Ascending aorta (tissue), 2 donors: Measurements from ENCODE around the gene CDYL. TPM values are rescaled to one million over a fixed set of nuclear protein-coding genes. Genes with fewer than 3 reads are reported as not detected.

Source experiments
- DNase-seq, 2 donors: peaks; one replicate each; pipeline ENCODE4 v3.0.0-alpha.2; 2019; ENCODE audit warnings: low spot score in 2 of 2
- H3K27ac ChIP-seq, 2 donors: fragments of 200-600 bp; sonication (generic); one replicate each; pipeline ENCODE4 v1.5.1; 2016 to 2017; ENCODE audit warnings: mild to moderate bottlenecking in 1 of 2
- H3K27me3 ChIP-seq: fragments of 200-600 bp; sonication (generic); one replicate; pipeline ENCODE4 v1.5.1; 2017
- H3K36me3 ChIP-seq, 2 donors: fragments of 200-600 bp; sonication (generic); one replicate each; pipeline ENCODE4 v1.5.1; 2016
- H3K4me1 ChIP-seq, 2 donors: fragments of 200-600 bp; sonication (generic); one replicate each; pipeline ENCODE4 v1.5.1; 2016 to 2017; ENCODE audit warnings: mild to moderate bottlenecking in 1 of 2
- H3K4me3 ChIP-seq, 2 donors: fragments of 200-600 bp; sonication (generic); one replicate each; pipeline ENCODE4 v1.5.1; 2016 to 2017; ENCODE audit warnings: mild to moderate bottlenecking in 1 of 2
- H3K9me3 ChIP-seq, 2 donors: fragments of 200-600 bp; sonication (generic); one replicate each; pipeline ENCODE4 v1.5.1; 2016
- intact Hi-C: fragments of 100-400 bp; cut with DNase I; formaldehyde crosslinking; loops from one replicate; pipeline ENCODE4 v1.15.1; 2023
- total RNA-seq: library from RNA; depleted of rRNA; stranded (reverse); fragments of >200 nt; gene quantifications from one replicate; pipeline ENCODE4 v1.1.0, GENCODE V29; 2016
- TF ChIP-seq, protein P1 (sequence below), 3 experiments: fragments of 200-600 bp in 2 of 3; fragments of 450-650 bp in 1 of 3; sonication (generic) in 2 of 3; IDR thresholded peaks; one replicate each; pipeline ENCODE4 v1.5.1; 2016 to 2019; ENCODE audit warnings: antibody characterized with exemption in 3 of 3, mild to moderate bottlenecking in 1 of 3, moderate library complexity in 1 of 3

CDYL gene
- total RNA-seq, 1 donor from 2014 or later = 73.7 TPM

DNA sequence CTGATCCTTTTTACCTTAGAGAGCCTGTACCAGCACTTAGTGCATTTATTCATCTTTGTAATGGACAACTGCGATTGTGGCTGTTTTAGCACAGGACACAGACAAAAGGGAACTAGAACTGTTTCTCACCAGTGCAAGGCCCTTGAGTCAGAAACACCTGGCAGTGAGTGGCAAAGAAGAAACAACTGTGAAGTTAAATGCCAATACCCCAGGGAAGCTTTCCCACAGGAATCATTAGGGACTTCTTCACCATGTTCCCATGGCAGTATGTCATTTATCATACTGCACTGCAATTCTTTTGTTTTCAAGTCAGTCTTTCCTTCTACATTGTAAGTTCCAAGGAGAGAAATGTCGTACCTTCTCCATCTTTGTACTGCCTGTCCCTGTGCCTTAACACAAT, 28.6 kb upstream of the CDYL start:
- Histone ChIP-seq H3K4me3 (no peak overlapping the region), H3K27me3 (no peaks in the 10 kb centered on the region), H3K9me3 (no peaks in the 10 kb centered on the region), H3K36me3 (no peaks in the 10 kb centered on the region), H3K27ac (no peak overlapping the region), H3K4me1 (no peaks in the 10 kb centered on the region)
- intact Hi-C loops = no loop called here
- TF ChIP-seq, protein P1, sequence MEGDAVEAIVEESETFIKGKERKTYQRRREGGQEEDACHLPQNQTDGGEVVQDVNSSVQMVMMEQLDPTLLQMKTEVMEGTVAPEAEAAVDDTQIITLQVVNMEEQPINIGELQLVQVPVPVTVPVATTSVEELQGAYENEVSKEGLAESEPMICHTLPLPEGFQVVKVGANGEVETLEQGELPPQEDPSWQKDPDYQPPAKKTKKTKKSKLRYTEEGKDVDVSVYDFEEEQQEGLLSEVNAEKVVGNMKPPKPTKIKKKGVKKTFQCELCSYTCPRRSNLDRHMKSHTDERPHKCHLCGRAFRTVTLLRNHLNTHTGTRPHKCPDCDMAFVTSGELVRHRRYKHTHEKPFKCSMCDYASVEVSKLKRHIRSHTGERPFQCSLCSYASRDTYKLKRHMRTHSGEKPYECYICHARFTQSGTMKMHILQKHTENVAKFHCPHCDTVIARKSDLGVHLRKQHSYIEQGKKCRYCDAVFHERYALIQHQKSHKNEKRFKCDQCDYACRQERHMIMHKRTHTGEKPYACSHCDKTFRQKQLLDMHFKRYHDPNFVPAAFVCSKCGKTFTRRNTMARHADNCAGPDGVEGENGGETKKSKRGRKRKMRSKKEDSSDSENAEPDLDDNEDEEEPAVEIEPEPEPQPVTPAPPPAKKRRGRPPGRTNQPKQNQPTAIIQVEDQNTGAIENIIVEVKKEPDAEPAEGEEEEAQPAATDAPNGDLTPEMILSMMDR (IDR thresholded peaks at IDR 0.05) = no peak
- no peak for DNase-seq

DNA sequence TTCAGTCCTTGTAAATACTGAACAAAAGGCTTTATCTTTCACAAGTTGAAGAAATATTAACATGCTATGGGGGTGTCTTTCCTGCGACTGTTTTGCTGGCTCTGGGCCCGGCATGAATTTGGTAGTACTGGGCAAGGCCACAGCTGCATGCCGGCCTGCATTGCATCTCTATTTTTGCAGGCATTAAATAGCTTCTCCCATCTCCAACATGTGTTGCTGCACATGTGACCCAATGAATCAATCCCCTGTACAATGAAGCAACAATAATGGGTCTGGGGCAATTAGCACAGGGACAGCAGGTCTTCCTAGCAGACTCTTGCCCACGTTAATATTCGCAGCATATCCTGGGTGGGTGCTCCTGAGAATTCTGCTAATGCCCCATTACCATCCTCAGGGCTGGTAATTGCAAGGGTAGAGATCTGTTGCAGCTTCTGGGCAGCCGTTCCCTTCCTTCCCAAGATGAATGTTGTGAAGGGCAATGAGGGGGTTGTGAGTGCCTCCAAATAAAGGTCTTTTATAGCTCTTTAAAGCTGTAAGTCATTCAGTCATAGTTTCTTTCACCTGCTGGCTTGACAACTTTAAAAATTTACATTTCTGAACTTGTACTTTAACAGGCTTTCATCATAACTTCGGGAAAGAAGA, 24.3 kb upstream of the CDYL start:
- no peaks in the 10 kb centered on the region for H3K9me3 ChIP-seq
- H3K27me3 ChIP-seq = no peaks in the 10 kb centered on the region
- TF ChIP-seq, protein P1 (IDR thresholded peaks at IDR 0.05) = no peak
- no peak overlapping the region for H3K4me3 ChIP-seq
- no peaks in the 10 kb centered on the region for H3K4me1 ChIP-seq
- no peak overlapping the region for H3K27ac ChIP-seq
- no peak for DNase-seq
- intact Hi-C loops = no loop called here
- H3K36me3 ChIP-seq = no peaks in the 10 kb centered on the region

GRCh38 chr6:4756247-4756646, 20.0 kb upstream of the CDYL start:
- no peak for DNase-seq
- no peaks in the 10 kb centered on the region for H3K36me3 ChIP-seq
- H3K9me3 ChIP-seq = no peaks in the 10 kb centered on the region
- TF ChIP-seq, protein P1 (IDR thresholded peaks at IDR 0.05) = no peak
- H3K27me3 ChIP-seq = no peaks in the 10 kb centered on the region
- H3K27ac ChIP-seq = no peak overlapping the region
- intact Hi-C loops = no loop called here
- no peak overlapping the region for H3K4me3 ChIP-seq
- no peaks in the 10 kb centered on the region for H3K4me1 ChIP-seq

GRCh38 chr6:4759997-4760396, 16.2 kb upstream of the CDYL start:
- peaks cover 9 to 12% of the 10 kb centered on the region in 2 donors for H3K9me3 ChIP-seq
- H3K27ac ChIP-seq = no peak overlapping the region
- no peaks in the 10 kb centered on the region for H3K27me3 ChIP-seq
- H3K36me3 ChIP-seq = no peaks in the 10 kb centered on the region
- TF ChIP-seq, protein P1 (IDR thresholded peaks at IDR 0.05) = no peak
- no peak overlapping the region for H3K4me3 ChIP-seq
- no peaks in the 10 kb centered on the region for H3K4me1 ChIP-seq
- intact Hi-C loops = no loop called here
- DNase-seq = no peak

DNA sequence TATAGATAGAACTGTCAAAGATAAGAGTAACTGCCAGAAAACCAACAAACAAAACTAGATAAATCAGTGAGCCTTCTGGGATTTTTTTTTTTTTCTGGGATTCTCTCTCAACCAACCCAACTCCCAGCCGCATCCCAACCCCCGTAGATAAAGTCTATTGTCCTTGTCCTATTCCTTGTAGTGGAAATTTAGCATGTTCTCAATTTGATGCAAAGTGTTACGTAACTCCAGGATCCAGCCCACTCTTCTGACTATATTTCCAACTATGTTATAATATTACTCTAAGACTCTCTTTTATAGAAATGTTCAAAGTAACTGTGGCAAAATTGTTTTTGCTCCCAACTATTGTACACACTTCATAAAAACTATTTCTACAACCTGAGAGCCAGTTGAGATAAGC, 15.4 kb upstream of the CDYL start:
- Histone ChIP-seq H3K27ac (no peak overlapping the region), H3K9me3 (peaks cover 9 to 19% of the 10 kb centered on the region in 2 donors), H3K36me3 (no peaks in the 10 kb centered on the region), H3K4me3 (no peak overlapping the region), H3K27me3 (no peaks in the 10 kb centered on the region), H3K4me1 (no peaks in the 10 kb centered on the region)
- intact Hi-C loops = no loop called here
- TF ChIP-seq, protein P1 (IDR thresholded peaks at IDR 0.05) = no peak
- DNase-seq = no peak

GRCh38 chr6:4762294-4762693, 13.9 kb upstream of the CDYL start:
- Histone ChIP-seq H3K4me3 (no peak overlapping the region), H3K9me3 (peaks cover 9 to 22% of the 10 kb centered on the region in 2 donors)
- intact Hi-C loops = no loop called here

More at GRCh38 chr6:4762294-4762693, 13.9 kb upstream of the CDYL start:
- H3K27me3 ChIP-seq = no peaks in the 10 kb centered on the region
- TF ChIP-seq, protein P1 (IDR thresholded peaks at IDR 0.05) = no peak
- DNase-seq = no peak
- no peak overlapping the region for H3K27ac ChIP-seq
- H3K4me1 ChIP-seq = no peaks in the 10 kb centered on the region
- no peaks in the 10 kb centered on the region for H3K36me3 ChIP-seq
